CD14-positive monocyte (primary cell): ENCODE measurements around the gene PKD1. TPM values are rescaled to one million over a fixed set of nuclear protein-coding genes. Genes with fewer than 3 reads are reported as not detected.

Source experiments
- DNase-seq, 3 donors: peaks; one replicate each; pipeline ENCODE4 v3.0.0-alpha.2; 2011 to 2022
- H2AFZ ChIP-seq: 2 replicates; pipeline ENCODE4 v1.6.0; 2012; ENCODE audit warnings: mild to moderate bottlenecking, low read depth, low read length, inconsistent platforms; ENCODE audit not compliant: insufficient read depth, poor library complexity, severe bottlenecking
- H3K27ac ChIP-seq, 2 donors: 1 replicate in 1 of 2; 2 replicates in 1 of 2; pipeline ENCODE4 v1.5.1; 2012 to 2013; ENCODE audit warnings: low read length in 2 of 2, control low read depth in 1 of 2, inconsistent platforms in 1 of 2, low read depth in 1 of 2, mild to moderate bottlenecking in 1 of 2
- H3K27me3 ChIP-seq, 2 donors: one replicate each; pipeline versions ENCODE4 v1.6.0 to v1.6.1; 2011 to 2013; ENCODE audit warnings: low read length in 2 of 2; ENCODE audit not compliant: control insufficient read depth in 2 of 2, insufficient read depth in 2 of 2
- H3K36me3 ChIP-seq, 2 donors: replicated peaks in 1 of 2; 1 replicate in 1 of 2; 2 replicates in 1 of 2; pipeline versions ENCODE4 v1.5.1 to v1.6.1; 2012 to 2013; ENCODE audit warnings: low read length in 2 of 2, control low read depth in 1 of 2, inconsistent platforms in 1 of 2, mild to moderate bottlenecking in 1 of 2; ENCODE audit not compliant: insufficient read depth in 2 of 2, control insufficient read depth in 1 of 2
- H3K4me1 ChIP-seq, 2 donors: 1 replicate in 1 of 2; 2 replicates in 1 of 2; pipeline versions ENCODE4 v1.5.1 to v1.6.1; 2012 to 2013; ENCODE audit warnings: low read length in 2 of 2, control low read depth in 1 of 2, inconsistent platforms in 1 of 2, mild to moderate bottlenecking in 1 of 2, moderate library complexity in 1 of 2; ENCODE audit not compliant: insufficient read depth in 2 of 2, control insufficient read depth in 1 of 2
- H3K4me2 ChIP-seq: replicated peaks from 2 replicates; pipeline ENCODE3; 2012; ENCODE audit warnings: low read length, moderate library complexity, mild to moderate bottlenecking; ENCODE audit not compliant: poor library complexity, severe bottlenecking; ENCODE audit errors: extremely low read depth
- H3K4me3 ChIP-seq, 3 experiments: fragments of 200-600 bp in 1 of 3; sonication (generic) in 1 of 3; replicated peaks in 1 of 3; 1 replicate in 2 of 3; 2 replicates in 1 of 3; pipeline ENCODE4 v1.5.1; 2011 to 2013; ENCODE audit warnings: low read length in 3 of 3, mild to moderate bottlenecking in 3 of 3, control low read depth in 2 of 3, low read depth in 2 of 3, inconsistent platforms in 1 of 3, moderate library complexity in 1 of 3
- H3K79me2 ChIP-seq: 2 replicates; pipeline ENCODE4 v1.6.0; 2012; ENCODE audit warnings: mild to moderate bottlenecking, control low read depth, inconsistent platforms, low read length, moderate library complexity; ENCODE audit not compliant: insufficient read depth
- H3K9ac ChIP-seq: 2 replicates; pipeline ENCODE4 v1.6.0; 2017; ENCODE audit warnings: low read length, mild to moderate bottlenecking; ENCODE audit not compliant: insufficient read depth, poor library complexity, severe bottlenecking
- H3K9me3 ChIP-seq, 2 donors: replicated peaks in 1 of 2; 1 replicate in 1 of 2; 2 replicates in 1 of 2; pipeline versions ENCODE4 v1.5.1 to v1.6.1; 2012 to 2013; ENCODE audit warnings: low read length in 2 of 2, control low read depth in 1 of 2; ENCODE audit not compliant: control insufficient read depth in 1 of 2, insufficient read depth in 1 of 2
- H4K20me1 ChIP-seq: 2 replicates; pipeline ENCODE4 v1.6.0; 2012; ENCODE audit warnings: mild to moderate bottlenecking, low read length, control low read depth, moderate library complexity; ENCODE audit not compliant: insufficient read depth
- H3K27ac Mint-ChIP-seq, 7 donors: one replicate each; pipeline ENCODE4 v1.8.0; 2020; ENCODE audit warnings: mild to moderate bottlenecking in 7 of 7, mixed read lengths in 7 of 7, moderate library complexity in 6 of 7, inconsistent platforms in 2 of 7
- H3K27me3 Mint-ChIP-seq, 3 donors: one replicate each; pipeline ENCODE4 v1.8.0; 2021 to 2022; ENCODE audit warnings: low read depth in 3 of 3, mild to moderate bottlenecking in 3 of 3, mixed read lengths in 3 of 3, moderate library complexity in 3 of 3, inconsistent platforms in 1 of 3
- H3K36me3 Mint-ChIP-seq, 2 donors: one replicate each; pipeline ENCODE4 v1.8.0; 2020; ENCODE audit warnings: mixed read lengths in 2 of 2, inconsistent platforms in 1 of 2, mild to moderate bottlenecking in 1 of 2
- H3K4me1 Mint-ChIP-seq: one replicate; pipeline ENCODE4 v1.8.0; 2020; ENCODE audit warnings: mild to moderate bottlenecking, mixed read lengths
- H3K4me3 Mint-ChIP-seq, 2 donors: one replicate each; pipeline ENCODE4 v1.8.0; 2020; ENCODE audit warnings: mild to moderate bottlenecking in 2 of 2, mixed read lengths in 2 of 2, moderate library complexity in 1 of 2
- H3K9me3 Mint-ChIP-seq, 7 donors: one replicate each; pipeline ENCODE4 v1.8.0; 2020 to 2022; ENCODE audit warnings: mixed read lengths in 7 of 7, mild to moderate bottlenecking in 6 of 7, moderate library complexity in 6 of 7, inconsistent platforms in 2 of 7
- WGBS: methylation state at CpG from one replicate; pipeline ENCODE4 v1.1.5; 2013; ENCODE audit warnings: missing lambda C conversion rate; ENCODE audit not compliant: insufficient coverage; 5-methylcytosine and 5-hydroxymethylcytosine counted together
- intact Hi-C, 2 donors: fragments of 100-400 bp; cut with micrococcal nuclease; formaldehyde crosslinking; loops; one replicate each; pipeline versions ENCODE4 v1.15.0 to v1.15.1; 2023
- polyA plus RNA-seq, 3 donors: library from polyadenylated mRNA; depleted of rRNA in 1 of 3; unstranded in 2 of 3; stranded (reverse) in 1 of 3; fragments of 300-500 nt in 2 of 3; fragments of >200 nt in 1 of 3; fragmentation: Illumina TruSeq in 2 of 3; gene quantifications; 1 replicate in 2 of 3; 2 replicates in 1 of 3; pipeline ENCODE4 v1.2.3, GENCODE V29; 2012 to 2021
- TF ChIP-seq, protein P1 (sequence below): fragments of 200-600 bp; IDR thresholded peaks from one replicate; pipeline ENCODE4 v1.8.0; 2022; ENCODE audit warnings: antibody characterized with exemption, mild to moderate bottlenecking

Gene PKD1
- polyA plus RNA-seq, 3 donors, result 0.22 to 53.8 (median 1.6) TPM

DNA sequence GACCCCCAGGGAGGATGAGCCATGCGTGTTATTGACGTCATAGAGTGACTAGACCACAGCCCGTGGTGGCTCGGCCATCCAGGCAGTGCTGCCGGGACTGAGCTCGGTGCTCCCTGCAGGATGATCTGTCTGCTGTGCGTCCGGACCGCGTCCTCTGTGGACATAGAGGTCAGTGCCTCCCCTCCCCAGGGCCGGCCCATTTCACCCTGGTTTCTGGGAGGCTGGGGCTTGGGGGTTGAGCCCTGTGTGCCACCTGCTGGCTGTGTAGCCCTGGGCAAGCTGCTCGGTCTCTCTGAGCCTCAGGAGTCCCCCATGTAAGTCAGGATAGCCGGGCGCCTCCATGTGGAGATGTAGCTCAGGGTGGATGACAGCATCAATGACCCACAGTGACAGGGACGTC lies 79.6 kb downstream of the PKD1 start:
- Mint-ChIP-seq H3K36me3 (peaks cover 71 to 91% of the 10 kb centered on the region in 2 donors), H3K4me1 (no peaks in the 10 kb centered on the region), H3K27me3 (no peaks in the 10 kb centered on the region), H3K9me3 (no peaks in the 10 kb centered on the region), H3K4me3 (no peak overlapping the region), H3K27ac (no peak overlapping the region)
- no peaks in the 10 kb centered on the region for H3K79me2 ChIP-seq
- peaks cover 60 to 91% of the 10 kb centered on the region in 2 donors for H3K36me3 ChIP-seq
- 95% methylated on average over 14 of the region's 15 CpGs for WGBS
- H3K9me3 ChIP-seq, result no peaks in the 10 kb centered on the region
- H3K27me3 ChIP-seq, result no peaks in the 10 kb centered on the region
- TF ChIP-seq, protein P1, sequence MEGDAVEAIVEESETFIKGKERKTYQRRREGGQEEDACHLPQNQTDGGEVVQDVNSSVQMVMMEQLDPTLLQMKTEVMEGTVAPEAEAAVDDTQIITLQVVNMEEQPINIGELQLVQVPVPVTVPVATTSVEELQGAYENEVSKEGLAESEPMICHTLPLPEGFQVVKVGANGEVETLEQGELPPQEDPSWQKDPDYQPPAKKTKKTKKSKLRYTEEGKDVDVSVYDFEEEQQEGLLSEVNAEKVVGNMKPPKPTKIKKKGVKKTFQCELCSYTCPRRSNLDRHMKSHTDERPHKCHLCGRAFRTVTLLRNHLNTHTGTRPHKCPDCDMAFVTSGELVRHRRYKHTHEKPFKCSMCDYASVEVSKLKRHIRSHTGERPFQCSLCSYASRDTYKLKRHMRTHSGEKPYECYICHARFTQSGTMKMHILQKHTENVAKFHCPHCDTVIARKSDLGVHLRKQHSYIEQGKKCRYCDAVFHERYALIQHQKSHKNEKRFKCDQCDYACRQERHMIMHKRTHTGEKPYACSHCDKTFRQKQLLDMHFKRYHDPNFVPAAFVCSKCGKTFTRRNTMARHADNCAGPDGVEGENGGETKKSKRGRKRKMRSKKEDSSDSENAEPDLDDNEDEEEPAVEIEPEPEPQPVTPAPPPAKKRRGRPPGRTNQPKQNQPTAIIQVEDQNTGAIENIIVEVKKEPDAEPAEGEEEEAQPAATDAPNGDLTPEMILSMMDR, result no peak
- H3K4me3 ChIP-seq, result no peak overlapping the region
- DNase-seq, result no peak
- intact Hi-C loops, result no loop called here
- H3K4me2 ChIP-seq, result no peak overlapping the region
- no peaks in the 10 kb centered on the region for H4K20me1 ChIP-seq
- no peak overlapping the region for H3K27ac ChIP-seq
- H3K4me1 ChIP-seq, result no peaks in the 10 kb centered on the region
- H2AFZ ChIP-seq, result no peak overlapping the region
- H3K9ac ChIP-seq, result no peak overlapping the region

GRCh38 chr16:2054543-2055245 lies 81.0 kb downstream of the PKD1 start:
- intact Hi-C loops, result no loop called here
- Mint-ChIP-seq H3K9me3 (no peaks in the 10 kb centered on the region), H3K27me3 (peaks cover 0 to 2% (median 0%) of the 10 kb centered on the region in 3 donors), H3K36me3 (peaks cover 69 to 90% of the 10 kb centered on the region in 2 donors), H3K4me1 (no peaks in the 10 kb centered on the region), H3K4me3 (no peak overlapping the region), H3K27ac (no peak overlapping the region)
- H4K20me1 ChIP-seq, result no peaks in the 10 kb centered on the region
- H3K4me2 ChIP-seq, result no peak overlapping the region
- H3K79me2 ChIP-seq, result no peaks in the 10 kb centered on the region
- no peak overlapping the region for H3K9ac ChIP-seq
- peaks cover 55 to 89% of the 10 kb centered on the region in 2 donors for H3K36me3 ChIP-seq
- H3K4me1 ChIP-seq, result no peaks in the 10 kb centered on the region
- no peak overlapping the region for H3K27ac ChIP-seq
- TF ChIP-seq, protein P1, result no peak
- no peak for DNase-seq
- no peak overlapping the region for H3K4me3 ChIP-seq
- no peaks in the 10 kb centered on the region for H3K27me3 ChIP-seq
- H3K9me3 ChIP-seq, result no peaks in the 10 kb centered on the region
- H2AFZ ChIP-seq, result no peak overlapping the region
- WGBS, result 94% methylated on average over 23 of the region's 29 CpGs
